ENCODE results near the gene RIPOR3.
"Not testable (repeated sequence)": the region's sequence is repeated elsewhere in the genome, so short reads cannot be mapped to it uniquely, and the experiment has no call there.

Gene RIPOR3

DNA sequence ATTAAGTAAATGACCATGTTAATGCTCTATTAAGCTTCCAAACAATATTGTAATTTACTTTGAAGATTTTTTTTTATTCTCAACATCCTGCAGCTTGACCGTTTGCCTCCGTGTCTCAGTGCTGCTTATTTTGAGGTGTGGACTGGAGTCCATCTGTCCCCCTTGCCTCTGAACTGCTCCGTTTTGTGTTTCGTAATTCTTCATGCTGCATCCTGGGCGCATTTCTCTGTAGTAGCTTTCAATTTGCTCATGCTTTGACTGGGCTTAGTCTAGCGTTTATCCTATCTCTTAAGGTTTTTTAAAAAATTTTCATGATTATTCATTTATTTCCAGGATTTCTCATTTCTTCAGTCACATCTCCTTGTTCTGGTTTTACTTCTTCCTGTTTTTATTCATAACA lies 143.4 kb downstream of the RIPOR3 start:
- DNase-seq: no peak

DNA sequence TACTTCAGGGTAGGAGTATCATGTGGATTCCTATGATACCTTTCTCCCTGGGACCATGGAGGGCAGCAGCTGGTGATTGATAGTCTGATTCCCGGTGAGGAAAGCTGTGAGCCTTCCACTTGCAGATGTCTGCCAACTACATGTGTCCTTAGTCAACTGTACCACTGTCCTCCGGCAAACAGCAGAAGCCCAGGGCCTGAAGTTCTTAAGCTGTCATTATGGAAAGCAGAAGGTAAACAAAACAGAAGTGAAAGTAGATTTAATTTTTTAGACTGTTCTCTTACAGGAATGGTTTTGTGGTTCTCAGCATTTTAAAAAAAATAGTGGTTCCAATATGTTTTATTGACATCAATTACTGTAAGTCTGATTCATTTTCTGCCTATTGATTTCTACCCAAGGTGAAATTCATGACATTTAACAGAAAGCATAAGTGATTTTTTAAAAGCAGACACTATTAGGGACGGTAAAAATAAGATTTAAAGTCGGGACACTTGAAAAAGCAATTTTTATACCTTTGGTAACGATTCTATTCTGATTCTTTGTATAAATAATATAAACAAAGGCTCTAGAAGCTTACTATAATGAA lies 144.5 kb downstream of the RIPOR3 start:
- no peak for DNase-seq

DNA sequence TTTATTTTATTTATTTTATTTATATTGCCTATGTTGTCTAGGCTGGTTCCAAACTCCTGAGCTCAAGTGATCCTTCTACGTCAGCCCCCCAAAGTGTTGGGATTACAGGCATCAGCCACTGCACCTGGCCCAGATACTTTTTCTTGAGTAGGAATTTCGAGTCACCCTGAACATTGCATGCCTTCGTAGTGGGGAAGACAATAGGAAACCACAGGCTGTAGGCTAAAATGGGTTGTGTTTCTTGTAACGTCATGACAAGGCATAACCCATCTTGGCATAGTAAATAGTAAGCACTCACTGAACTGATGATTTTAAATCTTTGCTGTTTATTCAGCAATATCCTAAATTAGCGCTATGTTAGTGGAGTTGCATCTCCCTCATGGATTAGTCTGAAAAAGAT lies 146.2 kb downstream of the RIPOR3 start:
- no peak for DNase-seq

DNA sequence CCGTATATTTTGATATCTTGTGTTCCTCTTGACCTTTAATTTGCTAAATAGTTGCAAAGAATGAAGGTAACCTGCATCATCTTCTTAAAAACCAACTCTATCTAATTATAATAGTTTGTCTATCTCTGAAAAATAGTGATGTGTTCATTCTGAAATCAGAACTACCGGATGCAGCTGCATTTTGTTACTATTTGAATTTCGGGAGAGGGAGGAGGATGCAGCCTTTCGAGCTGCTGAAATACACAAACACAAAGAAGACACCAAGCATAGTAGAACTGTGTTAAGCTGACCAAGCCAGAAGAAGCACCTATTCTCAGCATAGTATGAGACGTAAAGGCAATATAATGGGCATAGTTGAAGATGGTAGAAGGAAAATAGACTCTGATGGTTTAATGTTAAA lies 148.0 kb downstream of the RIPOR3 start:
- no peak for DNase-seq

DNA sequence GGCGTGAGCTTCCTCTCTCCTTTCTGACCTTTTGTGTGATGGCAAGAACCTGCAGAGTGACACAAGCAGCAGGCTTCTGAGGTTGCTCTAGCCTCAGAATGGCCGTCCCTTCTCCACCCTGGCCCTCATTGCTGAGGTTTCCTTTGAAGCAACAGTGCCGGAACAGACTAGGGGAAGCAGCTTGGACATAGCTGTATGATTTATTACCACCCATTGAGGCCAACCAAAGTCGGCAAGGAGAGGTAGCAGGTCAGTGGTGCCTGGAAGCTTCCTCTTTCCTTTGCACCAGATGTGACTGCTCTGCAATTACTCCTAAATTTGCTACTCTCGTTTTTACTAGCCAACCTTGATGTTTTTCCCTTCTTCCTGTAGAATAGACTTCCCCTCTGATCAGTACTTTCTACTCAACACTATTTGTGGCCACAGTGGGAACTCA lies 149.7 kb downstream of the RIPOR3 start:
- DNase-seq: no peak

DNA sequence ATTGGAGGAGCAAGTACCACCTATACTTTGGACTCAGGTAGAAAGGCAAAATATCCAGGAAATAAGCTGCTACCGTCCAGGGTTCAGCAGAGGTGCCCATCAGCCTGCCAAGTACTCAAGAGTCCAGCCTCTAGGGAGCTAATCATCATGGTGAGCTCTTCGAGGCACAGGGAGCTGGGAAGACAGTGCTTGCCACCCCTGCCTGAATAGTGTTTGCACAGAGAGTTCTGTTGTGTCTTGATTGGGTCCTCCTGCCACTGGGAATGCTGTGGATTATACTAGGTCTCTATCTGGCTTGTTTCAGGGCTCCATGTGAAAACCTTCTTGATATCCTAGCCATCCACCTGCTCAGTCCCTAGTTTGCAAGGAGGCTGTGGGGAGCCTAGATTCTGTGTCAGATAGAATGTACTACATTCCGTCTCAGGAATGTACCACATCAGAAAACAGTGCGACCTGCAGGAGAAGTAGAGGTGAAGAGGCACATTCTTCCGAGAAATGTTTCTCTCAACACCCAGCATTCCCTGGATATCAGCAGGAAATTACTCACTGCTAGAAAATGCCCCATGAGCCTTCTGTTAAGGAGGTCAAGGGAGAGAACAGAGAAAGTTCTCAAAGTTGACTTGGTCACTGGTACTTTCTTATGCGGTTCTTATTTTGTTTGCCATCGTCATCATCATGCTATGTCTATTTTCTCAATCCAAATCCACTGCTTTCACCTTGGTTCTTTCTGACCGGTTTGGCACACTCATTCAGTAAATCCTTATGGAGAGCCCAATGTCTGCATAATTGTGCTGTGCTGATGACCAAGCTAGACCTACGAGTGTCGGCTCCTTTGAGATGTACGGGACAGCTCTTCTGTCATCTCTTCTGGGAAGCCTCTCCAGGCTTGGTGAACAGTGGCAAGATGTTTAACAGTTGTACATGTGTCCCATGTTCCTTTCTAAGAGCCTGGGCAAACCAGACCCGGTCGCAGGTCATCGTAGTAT lies 150.4 kb downstream of the RIPOR3 start:
- DNase-seq: no peak

DNA sequence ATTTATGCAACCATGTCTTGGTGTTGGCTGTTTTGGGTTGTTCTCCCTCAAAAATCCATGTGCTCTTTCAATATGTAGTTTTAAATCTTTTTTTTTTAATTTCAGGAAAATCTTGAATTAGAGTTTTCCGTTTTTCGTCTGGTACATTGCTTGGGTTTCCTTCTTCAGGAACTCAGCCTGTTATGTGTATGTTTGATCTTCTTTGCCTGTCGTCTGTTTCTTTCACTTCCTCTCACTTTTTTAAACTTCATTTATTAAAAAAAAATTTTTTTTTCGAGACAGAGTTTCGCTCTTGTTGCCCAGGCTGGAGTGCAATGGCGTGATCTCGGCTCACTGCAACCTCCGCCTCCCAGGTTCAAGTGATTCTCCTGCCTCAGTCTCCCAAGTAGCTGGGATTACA lies 151.5 kb downstream of the RIPOR3 start:
- DNase-seq: not testable (repeated sequence)

DNA sequence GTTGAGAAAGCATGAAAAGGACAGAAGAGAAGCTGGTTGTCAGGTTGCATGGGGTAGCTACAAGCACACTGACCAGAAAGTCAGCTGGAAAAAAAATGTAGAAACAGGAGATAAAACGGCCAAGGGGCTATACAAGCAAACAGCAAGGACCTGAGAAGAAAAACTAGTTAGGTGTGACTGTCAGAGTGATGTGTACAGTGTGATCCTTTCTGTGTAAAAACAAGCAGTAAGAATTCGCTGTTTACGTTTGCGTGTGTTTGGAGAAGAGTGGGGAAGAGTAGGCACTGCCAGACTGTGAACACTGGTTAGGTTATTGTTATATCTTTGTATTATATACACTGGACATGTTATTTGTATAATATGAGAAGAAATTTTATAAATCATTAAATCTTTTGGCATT lies 153.1 kb downstream of the RIPOR3 start:
- no peak for DNase-seq

DNA sequence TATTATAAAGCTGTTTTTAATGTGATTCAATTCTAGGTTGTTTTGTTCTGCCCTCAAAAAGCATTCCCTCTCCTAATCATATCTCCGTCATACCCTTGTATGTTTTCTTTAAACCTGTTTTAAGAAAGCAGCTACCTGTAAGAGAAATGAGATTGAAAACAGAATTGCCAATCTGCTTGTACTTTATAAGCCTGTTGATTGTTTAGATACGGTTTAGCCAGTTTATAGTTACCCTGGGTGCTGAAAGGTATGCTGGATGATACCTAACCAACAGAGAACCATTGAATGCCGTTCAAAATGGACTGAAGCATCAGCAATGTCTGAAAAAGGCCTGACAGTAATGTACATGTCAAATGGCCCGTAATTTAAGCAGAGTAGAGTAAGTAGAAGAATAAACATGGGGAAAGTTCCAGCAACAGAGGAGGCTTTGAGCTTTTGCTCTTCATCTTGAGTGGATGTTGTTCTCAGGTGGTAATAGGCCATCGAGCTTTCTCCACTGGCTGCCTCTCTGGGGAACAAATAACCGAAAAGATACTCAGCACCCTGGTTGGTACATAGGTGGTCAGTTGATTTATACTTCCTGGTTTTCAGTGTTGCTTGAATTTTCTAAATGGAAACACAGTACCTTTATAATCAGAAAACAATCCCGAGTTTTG lies 153.7 kb downstream of the RIPOR3 start:
- no peak for DNase-seq

DNA sequence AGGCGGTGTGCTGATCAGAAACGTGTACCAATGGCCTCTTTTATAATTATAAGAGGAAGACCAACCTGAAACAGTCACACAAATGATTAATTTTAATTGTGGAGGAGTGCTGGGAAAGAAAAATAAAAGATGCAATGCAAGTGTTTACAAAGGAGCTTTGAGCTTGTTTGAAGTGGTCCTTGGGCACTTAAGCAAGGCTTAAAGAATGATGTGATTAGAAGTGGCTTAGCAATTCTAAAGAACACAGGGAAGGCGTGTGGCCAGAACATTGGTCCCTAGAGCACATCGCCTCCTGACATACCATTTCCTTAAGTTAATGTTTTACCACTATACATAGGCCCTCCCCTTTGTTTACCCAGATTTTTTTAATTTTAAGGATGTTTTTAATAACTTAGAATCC lies 155.0 kb downstream of the RIPOR3 start:
- no peak for DNase-seq
